Adrenal gland (tissue), 5 donors: ENCODE data around the gene SLC22A12.

Experiments
- CTCF ChIP-seq, 6 experiments: fragments of 450-650 bp in 4 of 6; fragments of 200-600 bp in 2 of 6; sonication (generic) in 1 of 6; IDR thresholded peaks; 1 replicate in 5 of 6; 2 replicates in 1 of 6; pipeline versions ENCODE4 v1.5.1 to v1.8.0; 2016 to 2021; ENCODE audit warnings: antibody characterized with exemption in 6 of 6, mild to moderate bottlenecking in 2 of 6, moderate library complexity in 1 of 6
- POLR2A ChIP-seq, 2 donors: fragments of 450-650 bp; IDR thresholded peaks; one replicate each; pipeline ENCODE4 v1.6.1; 2017; ENCODE audit warnings: antibody characterized with exemption in 2 of 2, mild to moderate bottlenecking in 2 of 2, moderate library complexity in 1 of 2
- donor health status: DM: no; HTN: no; CAD: no.

GRCh38 chr11:64602466-64603070 is 11.5 kb downstream of the SLC22A12 start:
- TF ChIP-seq CTCF (IDR thresholded peaks at IDR 0.05) (no peak), POLR2A (IDR thresholded peaks at IDR 0.05) (no peak)
